GM19035 (cell line): ENCODE measurements around the gene SMOC2.

Experiments used
- ATAC-seq: cut with Tn5 transposase; IDR thresholded peaks from one replicate; pipeline ENCODE4 v1.9.1; 2021; ENCODE audit not compliant: unreplicated experiment

Gene SMOC2

DNA sequence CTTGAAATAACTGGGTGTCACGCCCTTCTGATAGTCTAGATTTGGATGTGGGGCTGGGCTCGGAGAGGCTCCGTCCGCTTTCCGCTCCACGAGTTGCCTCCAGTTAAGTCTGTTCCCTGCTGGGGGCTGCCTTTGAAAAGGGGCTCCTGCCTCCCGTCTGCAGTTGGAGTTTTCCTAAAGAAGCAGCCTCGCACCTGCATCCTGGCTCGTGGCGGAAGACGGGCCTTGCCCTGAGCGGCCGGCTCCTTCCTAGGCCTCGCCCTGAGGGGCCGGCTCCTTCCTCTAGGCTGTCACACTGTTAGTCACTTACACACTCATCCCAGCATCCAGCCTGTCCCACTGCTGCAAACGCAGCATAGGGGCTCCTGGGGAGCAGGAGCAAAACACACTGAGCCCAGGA lies 74.4 kb downstream of the SMOC2 start:
- ATAC-seq = no peak

DNA sequence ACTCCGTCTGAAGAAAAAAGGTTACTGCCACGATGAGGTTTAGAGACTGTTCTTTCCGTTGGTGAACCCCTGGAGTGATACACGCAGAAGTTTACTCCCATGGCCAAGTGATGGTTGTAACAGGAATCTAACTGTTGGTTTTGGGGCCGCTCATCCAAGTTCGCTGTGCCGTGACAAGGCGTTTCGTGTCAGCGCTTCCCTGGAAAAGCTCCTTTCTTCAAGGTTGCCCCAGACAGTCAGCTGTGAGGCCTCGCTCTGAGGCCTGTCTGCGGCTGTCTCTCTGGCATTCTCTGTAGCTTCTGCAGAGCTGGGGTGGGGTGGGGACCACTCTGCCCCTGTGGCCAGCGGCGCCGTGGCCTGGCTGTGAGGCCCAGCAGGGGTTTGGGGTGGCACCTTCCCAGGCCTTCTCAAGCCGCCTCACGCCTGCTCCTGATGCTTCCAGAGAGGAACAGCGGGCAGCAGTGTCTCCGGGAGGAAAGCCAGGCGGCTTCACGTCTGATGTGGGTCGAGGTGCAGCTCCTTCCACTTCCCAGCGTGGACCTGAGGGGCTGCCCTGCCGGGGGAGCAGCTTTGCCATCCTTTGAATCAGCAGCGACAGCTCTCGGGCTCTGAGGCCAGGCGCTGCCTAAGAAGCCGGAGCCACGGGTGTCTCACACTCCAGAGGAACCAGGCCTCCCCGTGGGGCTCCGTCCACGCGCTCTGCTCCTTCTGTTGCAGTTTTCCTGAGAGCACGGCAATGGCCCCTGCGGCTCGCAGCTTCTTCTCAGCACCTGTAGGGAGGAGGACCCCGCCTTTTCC lies 76.2 kb downstream of the SMOC2 start:
- ATAC-seq = no peak

DNA sequence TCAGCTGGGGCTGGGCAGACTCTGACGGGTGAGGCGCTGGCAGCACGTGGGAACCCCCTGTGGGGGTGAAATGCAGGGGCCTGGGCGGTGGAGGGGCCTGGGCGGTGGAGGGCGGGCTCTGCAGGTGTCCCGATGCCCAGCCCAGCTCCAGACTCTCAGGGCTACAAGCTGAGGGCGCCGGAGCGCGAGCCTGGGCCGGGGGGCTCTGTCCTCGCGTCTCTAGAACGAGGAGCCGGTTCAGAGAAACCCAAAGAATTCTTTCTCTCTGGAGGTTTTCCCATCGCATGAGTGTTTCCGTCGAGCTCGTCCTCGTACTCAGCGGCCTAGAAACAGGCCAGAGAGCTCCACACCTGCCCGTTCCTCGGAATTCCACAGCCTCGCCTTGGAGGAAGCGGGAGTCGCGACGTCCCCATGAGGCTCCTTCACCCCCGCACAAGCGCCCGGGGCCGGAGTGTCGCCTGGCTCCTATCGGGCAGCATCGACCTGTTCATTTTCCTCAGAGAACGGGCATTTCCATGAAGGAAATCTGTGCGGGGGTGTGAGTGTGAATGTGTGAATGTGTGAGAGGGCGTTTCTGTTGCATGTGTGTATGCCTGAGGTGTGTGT lies 76.9 kb downstream of the SMOC2 start:
- ATAC-seq = no peak

DNA sequence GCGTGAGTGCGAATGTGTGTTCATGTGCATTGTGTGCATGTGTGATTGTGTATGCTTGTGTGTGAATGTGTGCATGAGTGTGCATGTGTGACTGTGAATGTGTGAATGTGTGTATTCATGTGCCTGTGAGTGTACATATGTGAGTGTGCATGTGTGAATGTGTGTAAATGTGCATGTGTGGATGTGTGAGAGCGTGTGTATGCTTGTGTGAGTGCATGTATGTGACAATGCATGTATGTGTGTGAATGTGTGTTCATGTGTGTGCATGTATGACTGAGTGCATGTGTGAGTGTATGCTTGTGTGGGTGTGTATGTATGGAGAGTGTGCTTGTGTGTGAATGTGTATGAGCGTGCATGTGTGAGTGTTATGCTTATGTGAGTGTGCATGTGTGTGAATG lies 77.4 kb downstream of the SMOC2 start:
- no peak for ATAC-seq

DNA sequence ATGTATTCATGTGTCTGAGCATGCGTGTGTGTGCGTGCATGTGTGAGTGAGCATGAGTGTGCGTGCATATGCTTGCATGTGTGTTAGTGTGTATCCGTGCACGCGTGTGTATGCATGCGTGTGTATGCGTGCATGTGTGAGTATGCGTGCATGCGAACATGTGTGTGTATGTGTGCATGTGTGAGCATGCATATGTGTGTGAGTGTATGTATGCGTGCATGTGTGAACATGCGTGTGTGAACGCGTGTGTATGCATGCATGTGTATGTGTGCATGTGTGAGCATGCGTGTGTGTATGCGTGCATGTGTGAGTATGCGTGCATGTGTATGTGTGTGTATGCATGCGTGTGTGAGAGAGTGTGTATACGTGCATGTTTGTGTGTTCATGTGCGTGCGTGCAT lies 77.9 kb downstream of the SMOC2 start:
- ATAC-seq = no peak

DNA sequence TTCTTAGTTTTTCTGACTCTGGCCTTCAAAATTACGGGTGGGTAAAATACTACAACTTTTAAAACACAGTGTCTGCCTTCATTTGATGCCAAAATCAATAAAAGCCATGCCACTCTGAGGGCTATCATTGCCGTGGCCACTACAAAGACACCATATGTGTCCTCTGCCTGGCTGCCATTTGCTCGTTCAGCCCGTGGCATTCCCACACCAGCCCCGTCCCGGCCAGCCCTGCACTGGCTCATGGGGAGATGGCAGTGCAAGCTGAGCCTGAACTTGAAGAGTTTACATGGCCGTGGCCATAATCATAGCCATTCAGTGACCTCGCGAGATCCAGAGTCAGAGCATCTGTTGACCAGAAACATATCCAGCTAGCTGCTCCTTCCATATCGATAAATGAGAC lies 79.2 kb downstream of the SMOC2 start:
- no peak for ATAC-seq

DNA sequence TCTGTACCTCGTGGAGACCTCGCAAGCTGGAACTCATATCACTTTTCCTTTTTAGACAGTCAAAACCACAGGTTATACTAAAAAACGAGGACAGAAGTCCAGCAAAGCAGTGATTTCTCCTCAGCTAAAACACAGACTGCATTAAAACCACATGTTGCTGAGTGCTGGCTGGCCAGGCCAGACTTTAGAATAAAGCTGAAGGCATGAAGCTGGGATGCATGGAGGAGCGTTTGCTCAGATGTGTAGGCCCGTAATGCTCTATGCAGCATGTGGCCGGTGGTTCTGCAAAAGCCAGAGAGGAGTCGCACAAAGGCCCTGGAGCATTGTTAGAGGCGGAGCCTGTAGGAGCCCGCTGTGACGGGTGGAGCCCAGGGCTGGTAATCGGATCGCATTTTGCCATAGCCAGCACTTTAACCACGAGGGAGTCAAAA lies 83.6 kb downstream of the SMOC2 start:
- ATAC-seq = no peak

DNA sequence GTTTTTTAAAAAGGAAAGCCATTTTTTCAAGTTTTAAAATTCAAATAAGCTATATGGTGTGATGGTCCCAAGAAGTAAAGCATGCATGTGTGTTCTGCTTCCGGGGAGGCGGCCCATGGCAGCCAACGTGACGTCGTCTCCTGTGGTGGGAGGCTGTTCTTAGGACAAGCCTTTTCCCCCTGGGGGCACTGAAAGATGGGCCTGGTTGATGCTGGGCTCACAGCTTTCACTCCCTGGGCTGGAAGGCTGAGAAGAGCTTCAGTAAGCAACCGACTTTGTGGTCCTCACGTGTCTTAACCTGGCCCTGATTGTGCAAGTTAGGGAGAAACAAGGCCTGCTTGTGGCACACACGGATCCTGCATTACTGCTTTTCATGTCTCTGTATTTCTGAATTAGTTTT lies 84.1 kb downstream of the SMOC2 start:
- no peak for ATAC-seq

DNA sequence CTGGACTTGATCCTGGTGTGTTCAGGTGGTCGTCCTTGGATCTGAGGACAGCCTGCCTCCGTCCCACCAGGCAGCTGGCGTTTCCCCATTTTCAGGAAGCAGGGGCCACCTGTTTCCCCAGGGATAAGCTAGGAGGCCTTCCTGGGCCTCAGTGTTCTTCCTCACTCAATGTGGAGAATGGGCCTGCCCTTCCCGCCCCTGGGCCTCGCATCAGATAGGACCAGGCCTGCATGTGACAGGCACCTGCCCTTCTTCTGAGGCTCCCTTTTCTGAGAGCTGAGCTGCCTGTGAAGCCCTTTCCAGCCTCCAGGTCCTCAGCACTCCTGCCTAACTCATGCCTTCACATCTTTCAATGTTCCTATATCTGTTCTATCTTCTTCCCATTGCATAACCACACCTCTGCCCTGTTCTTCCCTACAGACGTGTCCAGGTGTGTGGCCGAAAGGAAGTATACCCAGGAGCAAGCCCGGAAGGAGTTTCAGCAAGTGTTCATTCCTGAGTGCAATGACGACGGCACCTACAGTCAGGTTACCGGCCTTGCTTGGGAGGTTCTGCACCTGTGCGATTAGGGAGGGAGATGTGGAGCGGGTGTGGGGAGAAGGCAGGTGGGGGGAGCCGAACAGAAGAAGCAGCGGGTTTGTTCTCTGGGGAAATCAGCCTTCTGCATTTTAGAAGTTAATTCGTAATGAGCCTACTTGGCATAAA lies 85.1 kb downstream of the SMOC2 start:
- ATAC-seq = no peak

DNA sequence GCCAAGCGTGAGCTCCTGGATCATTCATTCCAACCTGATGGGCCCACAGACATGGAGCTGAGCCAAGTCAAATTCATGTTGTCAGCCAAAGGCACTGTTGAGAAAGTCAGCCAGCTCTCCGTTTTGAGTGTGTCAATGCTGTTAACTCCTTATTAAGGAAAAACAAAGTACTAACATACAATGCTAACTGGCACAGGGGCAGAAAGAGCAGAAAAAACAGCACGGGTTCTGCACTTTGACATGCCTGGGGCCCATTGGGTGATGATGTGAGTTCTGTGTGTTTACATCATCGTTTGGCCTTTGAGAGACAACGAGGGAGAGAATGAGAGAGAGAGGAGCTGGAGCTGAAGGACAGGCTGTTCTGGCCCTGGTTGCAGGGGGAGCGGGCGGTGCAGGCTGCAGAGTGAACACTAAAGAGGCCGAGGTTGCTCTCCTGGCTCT lies 85.9 kb downstream of the SMOC2 start:
- ATAC-seq = no peak

DNA sequence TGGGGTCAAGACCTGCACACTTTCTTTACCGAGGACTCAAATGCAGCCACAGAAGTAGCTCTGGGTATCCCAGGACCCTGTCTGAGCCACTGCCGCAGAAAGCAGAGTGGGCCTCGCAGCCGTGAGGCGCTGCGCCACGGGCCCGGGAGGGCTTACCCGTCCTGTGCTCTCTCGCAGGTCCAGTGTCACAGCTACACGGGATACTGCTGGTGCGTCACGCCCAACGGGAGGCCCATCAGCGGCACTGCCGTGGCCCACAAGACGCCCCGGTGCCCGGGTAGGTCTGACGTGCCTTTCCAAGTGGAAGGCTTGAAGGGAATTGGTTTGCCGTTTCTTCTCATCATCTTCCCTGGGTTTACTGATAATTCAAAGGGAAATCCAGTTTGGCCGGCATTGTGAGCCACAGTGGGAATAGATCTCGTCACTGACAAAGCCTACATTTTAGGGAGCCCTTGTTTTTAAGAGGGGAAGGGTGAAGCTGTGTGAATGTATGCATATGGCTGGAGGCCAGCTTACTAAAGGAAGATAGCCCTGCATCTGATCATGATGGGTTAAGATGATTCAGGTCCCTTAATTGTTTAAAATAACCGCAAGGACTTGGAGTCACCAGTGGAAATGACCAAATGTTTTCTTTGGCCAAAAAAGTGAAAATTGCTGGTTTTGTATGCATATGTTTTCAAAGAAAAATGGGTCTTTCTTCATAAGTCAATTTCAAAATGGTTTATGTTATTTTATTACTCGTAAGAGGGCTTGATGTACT lies 86.6 kb downstream of the SMOC2 start:
- no peak for ATAC-seq

DNA sequence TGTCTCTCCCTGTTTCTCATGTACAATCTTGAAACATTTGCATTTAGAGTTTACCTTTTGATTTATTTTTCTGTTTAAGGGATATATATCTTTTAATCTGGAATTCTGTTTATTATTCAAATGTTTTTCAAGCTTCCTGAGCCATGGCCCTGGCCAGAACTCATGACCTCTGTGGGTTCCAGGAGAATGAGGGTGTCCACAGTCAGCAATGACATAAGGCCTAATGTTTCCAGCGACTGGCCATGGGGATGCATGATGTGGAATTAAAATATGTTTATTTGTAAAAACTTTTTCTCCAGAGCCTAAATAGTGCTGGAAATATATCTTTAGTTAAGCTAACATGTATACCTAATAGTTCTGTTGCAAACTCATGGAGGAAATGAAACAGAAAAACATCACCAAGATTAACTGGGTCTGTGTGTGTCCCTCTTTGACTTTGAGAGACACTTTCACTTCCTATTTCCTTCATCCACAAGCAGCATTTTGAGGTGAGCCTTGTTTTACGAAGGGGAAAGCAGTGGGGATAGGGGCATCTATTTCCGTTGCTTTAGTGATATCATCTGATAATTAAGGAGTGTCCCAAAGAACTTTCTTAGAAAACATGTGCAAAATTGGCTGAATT lies 87.6 kb downstream of the SMOC2 start:
- no peak for ATAC-seq

DNA sequence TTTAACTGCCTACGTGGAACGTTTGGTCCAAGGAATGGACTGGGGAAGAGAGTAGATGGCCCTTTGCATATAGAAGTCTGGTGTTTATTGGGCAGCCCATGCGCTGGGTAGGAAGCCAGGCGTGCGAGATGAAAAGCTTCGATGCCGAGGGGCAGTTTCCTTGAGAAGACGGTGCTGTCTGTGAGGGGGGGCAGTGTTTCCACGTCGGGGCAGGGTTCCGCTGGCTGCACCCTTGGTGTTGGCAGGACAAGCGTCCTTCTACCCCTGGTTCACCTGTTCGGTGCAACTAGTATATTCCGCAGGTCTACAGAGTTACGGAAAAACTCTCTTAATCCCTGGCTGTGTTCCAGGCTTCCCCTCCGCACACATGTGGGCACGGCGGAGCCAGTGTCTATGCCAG lies 88.2 kb downstream of the SMOC2 start:
- ATAC-seq = no peak

DNA sequence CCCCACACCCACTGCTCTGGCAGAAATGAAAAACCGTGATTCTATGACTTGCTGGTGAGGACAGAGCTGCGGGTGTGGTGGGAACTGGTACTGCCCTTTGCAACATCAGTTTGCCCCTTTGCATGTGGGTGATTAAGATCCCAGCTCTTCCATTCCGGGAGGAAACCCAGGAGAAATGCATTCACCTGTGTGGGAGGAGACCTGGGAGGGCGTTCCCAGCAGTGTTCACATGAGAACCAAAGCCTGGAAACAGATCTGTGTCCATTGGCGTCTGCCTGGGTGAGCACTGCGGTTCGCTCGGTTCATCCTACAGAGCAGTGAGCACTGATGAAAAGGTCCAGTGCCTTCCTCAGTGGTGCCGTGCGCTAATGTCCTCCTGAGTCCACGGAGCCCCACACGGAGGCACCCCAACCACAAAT lies 89.7 kb downstream of the SMOC2 start:
- no peak for ATAC-seq

DNA sequence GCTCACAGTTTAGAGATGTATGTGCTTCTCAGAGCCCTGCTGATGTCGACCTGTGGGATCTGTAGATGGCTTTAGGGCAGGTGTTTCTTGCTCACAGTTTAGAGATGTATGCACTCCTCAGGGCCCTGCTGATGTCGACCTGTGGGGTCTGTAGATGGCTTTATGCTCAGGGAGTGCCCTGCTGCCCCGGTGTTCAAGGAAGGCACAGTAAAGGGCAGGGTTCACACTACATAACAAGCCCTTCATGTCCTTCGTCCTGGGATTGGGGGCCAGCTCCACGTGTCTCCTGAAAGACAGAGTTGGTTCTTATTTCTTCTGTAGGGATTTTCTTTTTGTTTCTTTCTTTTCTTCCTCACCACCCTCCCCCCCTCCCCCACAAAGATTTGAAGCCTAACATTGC lies 91.1 kb downstream of the SMOC2 start:
- no peak for ATAC-seq

DNA sequence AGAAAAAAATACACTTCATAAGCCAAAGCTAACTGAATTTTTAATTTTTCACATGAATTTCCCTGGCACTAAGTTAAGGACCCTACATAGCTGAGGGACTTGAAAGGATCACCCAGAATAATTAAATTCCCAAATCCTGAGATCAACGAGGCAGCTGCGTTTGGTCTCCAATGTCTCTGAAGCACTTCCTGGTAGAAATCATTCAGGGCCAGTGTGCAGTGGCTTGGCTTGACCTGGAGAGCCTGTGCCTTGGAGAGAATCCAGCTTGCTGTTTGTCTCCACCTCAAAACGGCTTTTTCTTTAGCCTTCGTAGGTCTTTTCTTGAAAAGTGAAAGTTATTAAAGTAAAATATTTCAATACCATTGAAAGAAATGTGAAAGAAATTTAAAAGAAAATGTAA lies 92.4 kb downstream of the SMOC2 start:
- ATAC-seq = no peak

DNA sequence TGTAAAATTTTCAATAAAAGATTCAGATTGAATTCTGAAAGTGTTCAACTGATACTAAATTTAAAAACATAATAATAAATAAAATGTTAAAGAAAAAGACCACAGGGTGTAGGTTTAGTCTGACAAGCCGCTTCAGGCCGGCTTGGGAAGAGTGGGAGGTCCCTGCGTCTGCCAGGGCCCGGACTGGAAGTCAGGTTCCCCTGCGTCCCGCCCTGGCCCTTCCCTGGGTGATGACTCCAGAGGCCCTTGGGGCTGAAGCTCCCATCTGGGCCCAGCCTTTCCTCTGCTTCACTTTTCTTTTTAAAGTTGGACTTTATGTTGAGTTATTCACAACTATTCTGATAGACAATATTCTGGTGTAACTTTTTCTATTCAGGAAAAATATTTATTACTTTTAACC lies 93.3 kb downstream of the SMOC2 start:
- ATAC-seq = no peak

DNA sequence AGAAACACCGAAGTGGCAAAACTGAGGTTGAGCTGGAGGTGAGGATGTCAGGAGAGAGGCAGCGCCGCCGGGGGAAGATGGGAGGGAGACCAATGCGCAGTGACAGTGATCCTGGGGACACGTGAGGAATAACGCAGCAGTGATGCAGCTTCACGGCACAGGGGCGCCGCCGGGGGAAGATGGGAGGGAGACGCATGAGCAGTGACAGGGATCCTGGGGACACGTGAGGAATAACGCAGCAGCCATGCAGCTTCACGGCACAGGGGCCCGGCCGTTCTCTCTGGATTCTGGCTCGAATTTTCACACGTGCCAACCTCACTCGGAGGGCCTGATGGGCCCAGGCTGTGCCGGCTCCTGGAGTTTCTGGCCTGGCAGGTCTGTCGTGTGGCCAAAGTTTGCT lies 94.7 kb downstream of the SMOC2 start:
- no peak for ATAC-seq

DNA sequence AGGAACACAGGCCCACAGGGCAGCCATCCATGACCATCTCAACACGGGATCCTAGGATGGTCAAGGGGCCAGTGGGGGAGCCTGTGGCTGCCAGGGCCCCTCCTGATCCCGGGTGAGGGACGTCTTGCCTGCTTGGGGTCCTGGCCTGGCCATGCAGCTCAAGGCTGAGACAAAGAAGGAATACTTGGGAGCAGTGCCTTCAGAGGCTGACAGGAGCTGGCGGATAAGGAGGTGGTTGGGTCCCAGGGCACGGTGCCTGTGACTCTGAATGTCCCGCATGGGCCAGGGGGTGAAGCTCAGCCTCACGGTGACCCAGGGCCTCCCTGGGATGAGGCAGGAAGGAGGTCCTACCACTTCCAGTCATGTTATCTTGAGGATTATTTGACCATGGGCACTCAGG lies 95.2 kb downstream of the SMOC2 start:
- ATAC-seq = no peak

DNA sequence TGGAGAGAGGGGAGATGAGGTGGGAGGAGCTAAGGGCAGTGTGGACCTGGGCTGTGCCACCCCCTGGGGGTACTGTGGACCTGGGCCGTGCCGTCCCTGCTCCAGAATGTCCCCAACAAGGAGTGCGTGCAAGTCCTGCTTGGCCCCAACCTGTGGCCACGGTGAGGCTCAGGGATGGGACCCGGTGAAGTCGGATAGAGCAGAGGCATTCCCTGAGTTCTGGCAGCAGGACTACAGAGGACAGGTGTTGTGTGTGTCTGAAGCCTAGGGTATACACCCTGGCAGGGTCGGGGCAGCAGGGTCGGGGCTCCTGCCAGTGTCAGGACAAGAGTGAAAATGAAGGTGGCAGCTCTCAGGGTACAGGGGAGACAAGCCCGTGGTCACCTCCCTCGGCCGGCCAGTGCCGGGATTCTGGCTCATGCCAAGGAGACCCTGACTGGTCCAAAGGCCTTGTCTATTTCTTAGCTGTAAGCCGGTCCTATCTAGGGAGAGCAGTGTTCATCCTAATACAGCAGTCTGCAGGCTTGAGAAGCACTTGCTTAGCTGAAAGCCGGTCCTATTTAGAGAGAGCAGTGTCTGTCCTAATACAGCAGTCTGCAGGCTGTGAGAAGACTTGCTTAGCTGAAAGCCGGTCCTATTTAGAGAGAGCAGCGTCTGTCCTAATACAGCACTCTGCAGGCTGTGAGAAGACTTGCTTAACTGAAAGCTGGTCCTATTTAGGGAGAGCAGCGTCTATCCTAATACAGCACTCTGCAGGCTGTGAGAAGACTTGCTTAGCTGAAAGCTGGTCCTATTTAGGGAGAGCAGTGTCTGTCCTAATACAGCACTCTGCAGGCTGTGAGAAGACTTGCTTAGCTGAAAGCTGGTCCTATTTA lies 95.9 kb downstream of the SMOC2 start:
- ATAC-seq = no peak
